HepG2 (cell line): Measurements from ENCODE around the gene C17orf75. TPM values are rescaled to one million over a fixed set of nuclear protein-coding genes. Genes with fewer than 3 reads are reported as not detected.

ENCODE experiments used
- ATAC-seq: fragments of 200-7000 bp; cut with Tn5 transposase; 3 replicates; pipeline ENCODE4 v1.9.1; 2020; ENCODE audit warnings: mild to moderate bottlenecking, moderate library complexity
- BruUV-seq: library from RNA; stranded (reverse); fragments of 400-500 nt; replicated peaks from 2 replicates; lab custom pipeline; 2021; lab: Mats Ljungman, UMichigan
- CTCF ChIA-PET: fragments of 300-600 bp; formaldehyde crosslinking; extraction: SDS; loops from one replicate; lab custom pipeline; 2021; ENCODE audit warnings: low total read pairs, inconsistent platforms, low intra/inter-chr PET ratio; lab: Yijun Ruan, JAX
- POLR2A ChIA-PET: fragments of 350-600 bp; sonication (Branson Sonifier 250); formaldehyde crosslinking; loops from one replicate; lab custom pipeline; 2020; ENCODE audit warnings: antibody characterized with exemption, inconsistent platforms; lab: Yijun Ruan, JAX
- DNase-seq: peaks from one replicate; pipeline ENCODE4 v3.0.0-alpha.2; 2015; ENCODE audit warnings: low spot score
- FAIRE-seq: peaks from 3 replicates; lab custom pipeline; 2011; peaks lifted over from hg19 to GRCh38; lab: Jason Lieb, UNC
- H2AFZ ChIP-seq: one replicate; pipeline ENCODE4 v1.6.1; 2011; ENCODE audit warnings: low read length, inconsistent platforms
- H3K27ac ChIP-seq: fragments of 300-600 bp; 3 replicates; pipeline ENCODE4 v1.8.0; 2011; ENCODE audit warnings: mixed run types, mild to moderate bottlenecking, mixed read lengths, low read length, inconsistent platforms; ENCODE audit not compliant: insufficient read depth; ENCODE audit errors: extremely low read length
- H3K27me3 ChIP-seq, 2 experiments: fragments of 200-600 bp in 1 of 2; 2 replicates in 1 of 2; 3 replicates in 1 of 2; pipeline versions ENCODE4 v1.6.0 to v1.8.0; 2011; ENCODE audit warnings: low read length in 2 of 2, mild to moderate bottlenecking in 2 of 2, moderate library complexity in 2 of 2, inconsistent platforms in 1 of 2; ENCODE audit not compliant: insufficient read depth in 2 of 2, control insufficient read depth in 1 of 2
- H3K36me3 ChIP-seq, 2 experiments: fragments of 200-600 bp in 1 of 2; replicated peaks in 1 of 2; 2 replicates in 1 of 2; 3 replicates in 1 of 2; pipeline versions ENCODE4 v1.5.1 to v1.8.0; 2011; ENCODE audit warnings: low read length in 2 of 2, inconsistent platforms in 1 of 2; ENCODE audit not compliant: insufficient read depth in 2 of 2, control insufficient read depth in 1 of 2
- H3K4me1 ChIP-seq: 2 replicates; pipeline ENCODE4 v1.5.1; 2012; ENCODE audit warnings: low read length, inconsistent platforms; ENCODE audit not compliant: insufficient read depth
- H3K4me2 ChIP-seq: 2 replicates; pipeline ENCODE4 v1.6.0; 2011; ENCODE audit warnings: low read depth, low read length, inconsistent platforms
- H3K4me3 ChIP-seq, 3 experiments: fragments of 200-600 bp in 1 of 3; sonication (generic), shearing (Covaris generic) in 1 of 3; replicated peaks in 1 of 3; 2 replicates each; pipeline ENCODE4 v1.5.1; 2011 to 2016; ENCODE audit warnings: low read length in 3 of 3, inconsistent platforms in 2 of 3, low read depth in 2 of 3, mild to moderate bottlenecking in 2 of 3, control low read depth in 1 of 3, mixed read lengths in 1 of 3; ENCODE audit not compliant: insufficient read depth in 1 of 3
- H3K79me2 ChIP-seq: one replicate; pipeline ENCODE4 v1.6.1; 2011; ENCODE audit warnings: low read length, inconsistent platforms; ENCODE audit not compliant: insufficient read depth
- H3K9ac ChIP-seq: 2 replicates; pipeline ENCODE4 v1.6.0; 2011; ENCODE audit warnings: mild to moderate bottlenecking, low read depth, low read length, inconsistent platforms; ENCODE audit not compliant: insufficient read depth
- H3K9me3 ChIP-seq: 2 replicates; pipeline ENCODE4 v1.5.1; 2012; ENCODE audit warnings: mild to moderate bottlenecking, low read length
- H4K20me1 ChIP-seq: 2 replicates; pipeline ENCODE4 v1.6.0; 2011; ENCODE audit warnings: inconsistent platforms, mild to moderate bottlenecking, low read length, moderate library complexity; ENCODE audit not compliant: insufficient read depth
- AGO2 ChIP-seq: fragments of 200-400 bp; formaldehyde crosslinking; optimal IDR thresholded peaks from 2 replicates; pipeline ENCODE3; 2017; ENCODE audit warnings: mild to moderate bottlenecking, low read depth, low read length, moderate library complexity
- ATF4 ChIP-seq, 2 experiments: fragments of 450-650 bp in 1 of 2; sonication (generic) in 1 of 2; formaldehyde crosslinking; IDR thresholded peaks; 2 replicates each; pipeline versions ENCODE4 v1.5.0 to v1.8.0; 2020 to 2022; ENCODE audit warnings: mild to moderate bottlenecking in 1 of 2, missing genetic modification reagents in 1 of 2
- CEBPZ ChIP-seq: IDR thresholded peaks from 2 replicates; pipeline ENCODE4 v1.6.1; 2012; ENCODE audit warnings: low read length, improper control_type of control experiment
- ELF1 ChIP-seq: sonication (generic); formaldehyde crosslinking; IDR thresholded peaks from 2 replicates; pipeline ENCODE4 v1.4.0; 2020; ENCODE audit warnings: missing genetic modification reagents
- IKZF1 ChIP-seq: fragments of 450-650 bp; IDR thresholded peaks from 2 replicates; pipeline ENCODE4 v1.7.1; 2016
- NFE2 ChIP-seq: sonication (generic); formaldehyde crosslinking; IDR thresholded peaks from 2 replicates; pipeline ENCODE4 v1.4.0; 2020; ENCODE audit warnings: missing genetic modification reagents
- THRA ChIP-seq: sonication (generic); formaldehyde crosslinking; IDR thresholded peaks from 2 replicates; pipeline ENCODE4 v1.4.0; 2020; ENCODE audit warnings: missing genetic modification reagents, borderline replicate concordance
- ZBTB34 ChIP-seq: sonication (generic); formaldehyde crosslinking; IDR thresholded peaks from 2 replicates; pipeline ENCODE4 v1.8.0; 2022; ENCODE audit warnings: mild to moderate bottlenecking, missing genetic modification reagents
- ZNF282 ChIP-seq: fragments of 450-650 bp; IDR thresholded peaks from 2 replicates; pipeline ENCODE4 v1.6.1; 2018; ENCODE audit not compliant: partially characterized antibody
- ZNF556 ChIP-seq: sonication (generic); formaldehyde crosslinking; IDR thresholded peaks from 2 replicates; pipeline ENCODE4 v1.4.0; 2020; ENCODE audit warnings: mild to moderate bottlenecking, missing genetic modification reagents, borderline replicate concordance
- ZNF644 ChIP-seq: IDR thresholded peaks from 2 replicates; pipeline ENCODE4 v1.6.1; 2016; ENCODE audit warnings: low read depth
- WGBS: methylation state at CpG from one replicate; pipeline ENCODE4 v1.1.6; 2017; ENCODE audit warnings: low lambda C conversion rate; 5-methylcytosine and 5-hydroxymethylcytosine counted together
- in situ Hi-C: cut with HindIII; loops from 2 replicates; pipeline ENCODE4 v1.10.0; 2017; ENCODE audit warnings: low pct_unique_long_range_greater_than_20kb; ENCODE audit not compliant: extremely low pct_ligation_motif_present
- intact Hi-C: fragments of 100-400 bp; cut with micrococcal nuclease; formaldehyde crosslinking; loops from one replicate; pipeline ENCODE4 v1.10.0; 2022; ENCODE audit not compliant: unreplicated experiment
- polyA plus RNA-seq, 8 experiments: library from polyadenylated mRNA; depleted of rRNA in 3 of 8; stranded (reverse) in 7 of 8; unstranded in 1 of 8; fragments of >200 nt; fragmentation: Illumina TruSeq in 4 of 8; extraction: Trizol in 4 of 8; gene quantifications; 2 replicates each; pipeline versions ENCODE4 v1.2.1 to v1.2.3, GENCODE V29; 2011 to 2016; ENCODE audit warnings: low read depth in 4 of 8, missing spikeins in 1 of 8, mixed read lengths in 1 of 8; ENCODE audit not compliant: insufficient read depth in 1 of 8
- total RNA-seq, 5 experiments: library from RNA; depleted of rRNA; stranded (reverse); fragments of >200 nt; fragmentation: Illumina TruSeq; extraction: Trizol; gene quantifications; 2 replicates each; pipeline ENCODE4 v1.2.3, GENCODE V29; 2016; ENCODE audit warnings: low read depth in 1 of 5
- TF ChIP-seq, protein P1 (sequence below): sonication (generic); formaldehyde crosslinking; IDR thresholded peaks from 2 replicates; pipeline ENCODE4 v1.4.0; 2020; ENCODE audit warnings: missing genetic modification reagents, borderline replicate concordance
- TF ChIP-seq, protein P2 (sequence below): sonication (generic); IDR thresholded peaks from 2 replicates; pipeline ENCODE4 v1.6.1; 2016; ENCODE audit warnings: low read depth, borderline replicate concordance

C17orf75 gene
- total and polyA plus RNA-seq, 2 of the 13 experiments (the other 11 are each of a cell fraction or from before 2014, with no cell fraction given): 16.2 to 33.0 TPM

DNA sequence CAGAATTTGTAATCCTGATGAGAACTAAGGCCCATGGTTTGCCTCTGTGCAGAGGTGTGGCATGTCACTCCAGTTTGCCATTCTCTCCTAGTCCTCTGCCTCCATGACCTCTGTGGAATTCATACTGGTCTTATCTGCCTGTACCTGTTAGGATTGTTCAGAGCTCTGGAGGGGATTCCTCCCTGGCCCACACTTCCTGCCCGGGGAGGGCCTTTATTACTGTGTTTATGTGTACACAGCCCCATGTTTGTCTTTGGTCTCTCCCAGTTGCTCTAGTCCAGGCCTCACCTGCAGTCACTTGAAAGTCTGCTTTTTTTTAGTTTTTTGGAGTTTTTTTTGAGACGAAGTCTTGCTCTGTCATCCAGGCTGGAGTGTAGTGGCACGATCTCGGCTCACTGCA, 39.9 kb downstream of the C17orf75 start:
- H4K20me1 ChIP-seq: no peaks in the 10 kb centered on the region
- ChIA-PET POLR2A (no interaction called here), CTCF (no interaction called here)
- H3K27me3 ChIP-seq: peaks cover 0 to 1% of the 10 kb centered on the region in 2 experiments; a peak in 2 of 5 replicates
- no peaks in the 10 kb centered on the region for H3K79me2 ChIP-seq
- H3K4me1 ChIP-seq: peaks cover 57% of the 10 kb centered on the region
- no peaks in the 10 kb centered on the region for H3K9me3 ChIP-seq
- WGBS: 2% methylated on average over 4 of the region's 4 CpGs
- FAIRE-seq (peak; percentile 83), ATAC-seq (peak; percentile 51), DNase-seq (peak; percentile 69)
- H3K36me3 ChIP-seq: no peaks in the 10 kb centered on the region
- intact Hi-C loops (loop anchor here (5.0 kb wide), 1 partner anchor 50 kb away; no protein-coding TSS in a partner anchor), in situ Hi-C loops (no loop called here)
- no TSS peak for BruUV-seq
- no peak overlapping the region for H3K9ac ChIP-seq
- peak overlapping the region in 1 of 3 experiments; percentile 2; a peak in 2 of 6 replicates for H3K4me3 ChIP-seq
- H2AFZ ChIP-seq: no peak overlapping the region
- peak overlapping the region; percentile 74 for H3K4me2 ChIP-seq
- H3K27ac ChIP-seq: peak overlapping the region; percentile 87
- TF ChIP-seq IKZF1 (no peak), ZBTB34 (no peak), THRA (CRISPR knock-in tag) (0 out of 2 replicates have a peak, but pooled peaks have one; percentile 33), NFE2 (CRISPR knock-in tag) (no peak), ZNF556 (no peak), ZNF282 (no peak), AGO2 (no peak), CEBPZ (no peak), ELF1 (CRISPR knock-in tag) (peak; percentile 40; the same call in 1 of the 2 replicates), ATF4 (CRISPR knock-in tag; IDR thresholded peaks at IDR 0.05) (no peak), ZNF644 (no peak)
- TF ChIP-seq, protein P1, sequence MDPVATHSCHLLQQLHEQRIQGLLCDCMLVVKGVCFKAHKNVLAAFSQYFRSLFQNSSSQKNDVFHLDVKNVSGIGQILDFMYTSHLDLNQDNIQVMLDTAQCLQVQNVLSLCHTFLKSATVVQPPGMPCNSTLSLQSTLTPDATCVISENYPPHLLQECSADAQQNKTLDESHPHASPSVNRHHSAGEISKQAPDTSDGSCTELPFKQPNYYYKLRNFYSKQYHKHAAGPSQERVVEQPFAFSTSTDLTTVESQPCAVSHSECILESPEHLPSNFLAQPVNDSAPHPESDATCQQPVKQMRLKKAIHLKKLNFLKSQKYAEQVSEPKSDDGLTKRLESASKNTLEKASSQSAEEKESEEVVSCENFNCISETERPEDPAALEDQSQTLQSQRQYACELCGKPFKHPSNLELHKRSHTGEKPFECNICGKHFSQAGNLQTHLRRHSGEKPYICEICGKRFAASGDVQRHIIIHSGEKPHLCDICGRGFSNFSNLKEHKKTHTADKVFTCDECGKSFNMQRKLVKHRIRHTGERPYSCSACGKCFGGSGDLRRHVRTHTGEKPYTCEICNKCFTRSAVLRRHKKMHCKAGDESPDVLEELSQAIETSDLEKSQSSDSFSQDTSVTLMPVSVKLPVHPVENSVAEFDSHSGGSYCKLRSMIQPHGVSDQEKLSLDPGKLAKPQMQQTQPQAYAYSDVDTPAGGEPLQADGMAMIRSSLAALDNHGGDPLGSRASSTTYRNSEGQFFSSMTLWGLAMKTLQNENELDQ (CRISPR knock-in tag): no peak
- TF ChIP-seq, protein P2, sequence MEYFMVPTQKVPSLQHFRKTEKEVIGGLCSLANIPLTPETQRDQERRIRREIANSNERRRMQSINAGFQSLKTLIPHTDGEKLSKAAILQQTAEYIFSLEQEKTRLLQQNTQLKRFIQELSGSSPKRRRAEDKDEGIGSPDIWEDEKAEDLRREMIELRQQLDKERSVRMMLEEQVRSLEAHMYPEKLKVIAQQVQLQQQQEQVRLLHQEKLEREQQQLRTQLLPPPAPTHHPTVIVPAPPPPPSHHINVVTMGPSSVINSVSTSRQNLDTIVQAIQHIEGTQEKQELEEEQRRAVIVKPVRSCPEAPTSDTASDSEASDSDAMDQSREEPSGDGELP: no peak
